ENCODE data around the gene ZEB2.

DNA sequence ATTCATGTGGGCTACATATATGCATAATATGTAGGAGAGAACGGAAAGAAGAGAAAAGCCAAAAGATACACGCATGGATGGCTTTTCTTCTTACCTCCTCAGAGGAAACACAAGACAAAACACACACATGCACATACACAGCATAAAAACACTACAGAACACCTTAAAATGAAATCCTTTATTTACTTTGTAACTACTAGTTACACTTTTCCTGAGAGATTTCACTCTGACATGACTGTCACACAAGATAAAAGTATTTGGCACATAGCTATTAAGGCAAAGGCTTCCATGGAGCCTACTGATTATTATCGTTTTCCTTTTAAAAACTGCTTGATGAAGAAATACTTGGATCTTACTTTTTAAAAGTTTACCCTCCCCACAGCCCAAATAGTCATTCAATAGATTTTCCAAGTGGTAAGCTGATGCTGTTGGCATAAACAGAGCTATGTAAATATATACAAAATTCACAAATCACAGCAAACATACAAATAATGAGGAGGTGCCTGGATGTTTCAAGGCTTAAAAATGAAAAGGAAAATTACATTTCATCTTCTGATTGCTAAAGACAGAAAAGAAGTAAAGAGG lies 8.6 kb downstream of the ZEB2 start:
- TF ChIP-seq CTCF (IDR thresholded peaks at IDR 0.05) = no peak
- TF ChIP-seq REST (IDR thresholded peaks at IDR 0.05; ENCODE audit: insufficient read depth in 1 of 2, low read depth in 2 of 2, low read length in 1 of 2) = no peak

Data from Panc1 (cell line).